C4-2B (cell line): ENCODE measurements around the gene XYLT1.

ENCODE experiments used
- CTCF ChIP-seq: fragments of 450-650 bp; conservative IDR thresholded peaks from 2 replicates; pipeline ENCODE4 v1.5.1; 2017; ENCODE audit warnings: mild to moderate bottlenecking
- ZFX ChIP-seq: fragments of 450-650 bp; IDR thresholded peaks from 2 replicates; pipeline ENCODE4 v1.6.1; 2017

- TF ChIP-seq CTCF (no peak), ZFX (no peak)
Observed at GRCh38 chr16:17518441-17518840, 47.7 kb upstream of the XYLT1 start.
